Lower lobe of right lung (tissue), 2 donors: ENCODE results near the gene PPP1R3C. TPM values are rescaled to one million over a fixed set of nuclear protein-coding genes. Genes with fewer than 3 reads are reported as not detected.

Experiments used
- ATAC-seq, 2 donors: fragments of 200-7000 bp; cut with Tn5 transposase; one replicate each; pipeline ENCODE4 v1.9.1; 2020 to 2022; ENCODE audit warnings: mild to moderate bottlenecking in 2 of 2, moderate library complexity in 2 of 2
- DNase-seq: peaks from one replicate; pipeline ENCODE4 v3.0.0-alpha.2; 2020
- H3K27ac ChIP-seq: fragments of 200-600 bp; one replicate; pipeline ENCODE4 v1.8.0; 2022
- H3K27me3 ChIP-seq: fragments of 200-600 bp; one replicate; pipeline ENCODE4 v1.8.0; 2022; ENCODE audit warnings: low read depth
- H3K36me3 ChIP-seq: fragments of 200-600 bp; one replicate; pipeline ENCODE4 v1.8.0; 2022; ENCODE audit warnings: mild to moderate bottlenecking
- H3K4me1 ChIP-seq: fragments of 200-600 bp; one replicate; pipeline ENCODE4 v1.8.0; 2022
- H3K4me3 ChIP-seq: fragments of 200-600 bp; one replicate; pipeline ENCODE4 v1.8.0; 2022; ENCODE audit warnings: mild to moderate bottlenecking
- H3K9me3 ChIP-seq: fragments of 200-600 bp; one replicate; pipeline ENCODE4 v1.8.0; 2022
- CTCF ChIP-seq: fragments of 200-600 bp; IDR thresholded peaks from one replicate; pipeline ENCODE4 v1.8.0; 2022; ENCODE audit warnings: antibody characterized with exemption, mild to moderate bottlenecking
- intact Hi-C: fragments of 100-400 bp; cut with DNase I; formaldehyde crosslinking; loops from one replicate; pipeline ENCODE4 v1.11.0; 2022
- total RNA-seq: library from RNA; stranded (reverse); fragmentation: NEBNext Ultra II Directional; extraction: Animal tissue kit (Norgen Biotek cat#: 25700); gene quantifications from one replicate; pipeline ENCODE4 v1.2.1, GENCODE V29; 2021
- donor health status: DM: no; HTN: yes; CAD: no; lungs with severe emphysema.

Gene PPP1R3C
- total RNA-seq, 1 donor from 2014 or later = 10.8 TPM

- no peak for DNase-seq
Observed at GRCh38 chr10:91635401-91636400, 2.8 kb upstream of the PPP1R3C start.

GRCh38 chr10:91634898-91635297 is 2.0 kb upstream of the PPP1R3C start:
- H3K4me1 ChIP-seq = peaks cover 18% of the 10 kb centered on the region
- H3K27ac ChIP-seq = no peak overlapping the region
- H3K36me3 ChIP-seq = peaks cover 7% of the 10 kb centered on the region
- no peak for DNase-seq
- no peak for ATAC-seq
- intact Hi-C loops = loop anchor here (10.0 kb wide), 1 partner anchor 120 kb away; no protein-coding TSS in a partner anchor
- H3K4me3 ChIP-seq = no peak overlapping the region
- no peak for TF ChIP-seq CTCF
- H3K27me3 ChIP-seq = peaks cover 9% of the 10 kb centered on the region
- no peaks in the 10 kb centered on the region for H3K9me3 ChIP-seq

More at GRCh38 chr10:91635401-91636400, 2.8 kb upstream of the PPP1R3C start:
- no peak overlapping the region for H3K27ac ChIP-seq
- peak; percentile 69 for TF ChIP-seq CTCF
- intact Hi-C loops = loop anchor here (10.0 kb wide), 1 partner anchor 121 kb away; no protein-coding TSS in a partner anchor
- no peaks in the 10 kb centered on the region for H3K36me3 ChIP-seq
- ATAC-seq = peak; percentile 55 to 75
- no peak overlapping the region for H3K4me3 ChIP-seq
- H3K27me3 ChIP-seq = peaks cover 9% of the 10 kb centered on the region
- no peaks in the 10 kb centered on the region for H3K9me3 ChIP-seq
- H3K4me1 ChIP-seq = peaks cover 18% of the 10 kb centered on the region

GRCh38 chr10:91634246-91634645 is 1.4 kb upstream of the PPP1R3C start:
- no peak for ATAC-seq
- no peak overlapping the region for H3K27ac ChIP-seq
- intact Hi-C loops = loop anchor here (10.0 kb wide), 1 partner anchor 119 kb away; no protein-coding TSS in a partner anchor

GRCh38 chr10:91630625-91631024 is 2.2 kb downstream of the PPP1R3C start:
- Histone ChIP-seq H3K4me1 (peaks cover 15% of the 10 kb centered on the region), H3K9me3 (no peaks in the 10 kb centered on the region), H3K4me3 (peak overlapping the region; percentile 62), H3K27ac (peak overlapping the region; percentile 14), H3K36me3 (peaks cover 9% of the 10 kb centered on the region), H3K27me3 (peaks cover 9% of the 10 kb centered on the region)
- intact Hi-C loops = loop anchor here (10.0 kb wide), 1 partner anchor 116 kb away; no protein-coding TSS in a partner anchor
- ATAC-seq = no peak
- no peak for TF ChIP-seq CTCF
- DNase-seq = no peak

More at GRCh38 chr10:91634246-91634645, 1.4 kb upstream of the PPP1R3C start:
- Histone ChIP-seq H3K4me3 (no peak overlapping the region), H3K27me3 (peaks cover 9% of the 10 kb centered on the region), H3K4me1 (peaks cover 18% of the 10 kb centered on the region), H3K36me3 (peaks cover 9% of the 10 kb centered on the region), H3K9me3 (no peaks in the 10 kb centered on the region)
- no peak for TF ChIP-seq CTCF
- DNase-seq = no peak

GRCh38 chr10:91629715-91630549 is 2.9 kb downstream of the PPP1R3C start:
- TF ChIP-seq CTCF = no peak
- intact Hi-C loops = loop anchor here (10.0 kb wide), 1 partner anchor 115 kb away; no protein-coding TSS in a partner anchor
- H3K27ac ChIP-seq = no peak overlapping the region
- DNase-seq (no peak), ATAC-seq (no peak)
- H3K27me3 ChIP-seq = peaks cover 7% of the 10 kb centered on the region
- no peaks in the 10 kb centered on the region for H3K9me3 ChIP-seq
- peaks cover 9% of the 10 kb centered on the region for H3K36me3 ChIP-seq
- peak overlapping the region; percentile 62 for H3K4me3 ChIP-seq
- peaks cover 12% of the 10 kb centered on the region for H3K4me1 ChIP-seq
